Measurements from ENCODE around the gene CRTC2.

CRTC2 gene

GRCh38 chr1:153958961-153959260 is 499 bp upstream of the CRTC2 start:
- no peak overlapping the region for H3K4me3 ChIP-seq (replicated peaks in 1 of 2; ENCODE audit: low read depth in 2 of 2, low read length in 2 of 2)
- TF ChIP-seq CTCF (IDR thresholded peaks at IDR 0.05; ENCODE audit: low read depth, low read length), result no peak
- no peak for DNase-seq (ENCODE audit: low read depth in 2 of 2)

- no peak for TF ChIP-seq CTCF (IDR thresholded peaks at IDR 0.05; ENCODE audit: low read depth, low read length)
- H3K4me3 ChIP-seq (replicated peaks in 1 of 2; ENCODE audit: low read depth in 2 of 2, low read length in 2 of 2), result peak overlapping the region; percentile 92 to 97
- peak; percentile 14 to 31 for DNase-seq (ENCODE audit: low read depth in 2 of 2)
Observed at GRCh38 chr1:153957744-153958110, 685 bp downstream of the CRTC2 start.

- DNase-seq (ENCODE audit: low read depth in 2 of 2), result no peak
- peak overlapping the region; percentile 92 to 97 for H3K4me3 ChIP-seq (replicated peaks in 1 of 2; ENCODE audit: low read depth in 2 of 2, low read length in 2 of 2)
- no peak for TF ChIP-seq CTCF (IDR thresholded peaks at IDR 0.05; ENCODE audit: low read depth, low read length)
Observed at GRCh38 chr1:153956997-153957715, 1.3 kb downstream of the CRTC2 start.

- TF ChIP-seq CTCF (IDR thresholded peaks at IDR 0.05; ENCODE audit: low read depth, low read length), result no peak
- DNase-seq (ENCODE audit: low read depth in 2 of 2), result no peak
- H3K4me3 ChIP-seq (replicated peaks in 1 of 2; ENCODE audit: low read depth in 2 of 2, low read length in 2 of 2), result no peak overlapping the region
Observed at GRCh38 chr1:153954826-153955225, 3.6 kb downstream of the CRTC2 start.

GRCh38 chr1:153953859-153954365 is 4.5 kb downstream of the CRTC2 start:
- no peak overlapping the region for H3K4me3 ChIP-seq (replicated peaks in 1 of 2; ENCODE audit: low read depth in 2 of 2, low read length in 2 of 2)
- TF ChIP-seq CTCF (IDR thresholded peaks at IDR 0.05; ENCODE audit: low read depth, low read length), result no peak
- DNase-seq (ENCODE audit: low read depth in 2 of 2), result no peak

- no peak for DNase-seq (ENCODE audit: low read depth in 2 of 2)
- H3K4me3 ChIP-seq (replicated peaks in 1 of 2; ENCODE audit: low read depth in 2 of 2, low read length in 2 of 2), result no peak overlapping the region
- no peak for TF ChIP-seq CTCF (IDR thresholded peaks at IDR 0.05; ENCODE audit: low read depth, low read length)
Observed at GRCh38 chr1:153951801-153952200, 6.6 kb downstream of the CRTC2 start.

- H3K4me3 ChIP-seq (replicated peaks in 1 of 2; ENCODE audit: low read depth in 2 of 2, low read length in 2 of 2), result no peak overlapping the region
- no peak for TF ChIP-seq CTCF (IDR thresholded peaks at IDR 0.05; ENCODE audit: low read depth, low read length)
- DNase-seq (ENCODE audit: low read depth in 2 of 2), result no peak
Observed at GRCh38 chr1:153951183-153951582, 7.2 kb downstream of the CRTC2 start.
